Liver (tissue), 9 donors: Measurements from ENCODE around the gene SURF2. TPM values are rescaled to one million over a fixed set of nuclear protein-coding genes. Genes with fewer than 3 reads are reported as not detected.

Experiments
- DNase-seq: peaks from one replicate; pipeline ENCODE4 v3.0.0-alpha.2; 2017; ENCODE audit warnings: low spot score
- H3K27ac ChIP-seq, 2 donors: one replicate each; pipeline ENCODE4 v1.7.0; 2013; ENCODE audit warnings: inconsistent platforms in 2 of 2, low read length in 2 of 2, control low read depth in 1 of 2, low read depth in 1 of 2, mild to moderate bottlenecking in 1 of 2
- H3K27me3 ChIP-seq, 4 donors: one replicate each; pipeline versions ENCODE4 v1.6.1 to v1.7.0; 2013; ENCODE audit warnings: low read length in 3 of 4, inconsistent platforms in 1 of 4, mild to moderate bottlenecking in 1 of 4, moderate library complexity in 1 of 4; ENCODE audit not compliant: control insufficient read depth in 4 of 4, insufficient read depth in 4 of 4
- H3K36me3 ChIP-seq, 4 donors: one replicate each; pipeline versions ENCODE4 v1.6.1 to v1.7.0; 2013; ENCODE audit warnings: low read length in 3 of 4, mild to moderate bottlenecking in 3 of 4, low read depth in 1 of 4, moderate library complexity in 1 of 4; ENCODE audit not compliant: control insufficient read depth in 4 of 4, insufficient read depth in 3 of 4
- H3K4me1 ChIP-seq, 4 donors: one replicate each; pipeline versions ENCODE4 v1.6.1 to v1.7.0; 2013; ENCODE audit warnings: low read length in 3 of 4, mild to moderate bottlenecking in 3 of 4, moderate library complexity in 1 of 4; ENCODE audit not compliant: control insufficient read depth in 4 of 4, insufficient read depth in 4 of 4
- H3K4me3 ChIP-seq, 3 donors: one replicate each; pipeline versions ENCODE4 v1.6.1 to v1.7.0; 2013; ENCODE audit warnings: low read length in 3 of 3, control low read depth in 1 of 3, low read depth in 1 of 3, mild to moderate bottlenecking in 1 of 3
- H3K9ac ChIP-seq, 2 donors: one replicate each; pipeline ENCODE4 v1.7.0; 2013; ENCODE audit warnings: low read length in 2 of 2, mild to moderate bottlenecking in 2 of 2, moderate library complexity in 2 of 2, control low read depth in 1 of 2, low read depth in 1 of 2
- H3K9me3 ChIP-seq, 4 donors: one replicate each; pipeline versions ENCODE4 v1.6.1 to v1.7.0; 2013; ENCODE audit warnings: low read length in 3 of 4; ENCODE audit not compliant: control insufficient read depth in 4 of 4
- ATF3 ChIP-seq: IDR thresholded peaks from 2 replicates; pipeline ENCODE4 v1.6.1; 2016; ENCODE audit warnings: antibody characterized with exemption
- CTCF ChIP-seq: fragments of 150-350 bp; IDR thresholded peaks from 2 replicates; pipeline ENCODE4 v1.5.1; 2017; ENCODE audit warnings: improper control_type of control experiment, low read depth, low read length; ENCODE audit not compliant: missing input control
- EGR1 ChIP-seq, 2 donors: IDR thresholded peaks; 2 replicates each; pipeline ENCODE4 v1.6.1; 2016 to 2018; ENCODE audit warnings: antibody characterized with exemption in 2 of 2, low read depth in 2 of 2
- FOXA1 ChIP-seq: IDR thresholded peaks from 2 replicates; pipeline ENCODE4 v1.6.1; 2016; ENCODE audit warnings: antibody characterized with exemption
- FOXA2 ChIP-seq: IDR thresholded peaks from 2 replicates; pipeline ENCODE4 v1.6.1; 2016; ENCODE audit warnings: antibody characterized with exemption
- GABPA ChIP-seq, 2 donors: IDR thresholded peaks in 1 of 2; conservative IDR thresholded peaks in 1 of 2; 2 replicates each; pipeline ENCODE4 v1.6.1; 2016; ENCODE audit warnings: antibody characterized with exemption in 2 of 2, mild to moderate bottlenecking in 1 of 2, moderate library complexity in 1 of 2
- HNF4A ChIP-seq, 2 donors: conservative IDR thresholded peaks; 2 replicates each; pipeline ENCODE4 v1.6.1; 2016; ENCODE audit warnings: antibody characterized with exemption in 2 of 2, mild to moderate bottlenecking in 2 of 2
- HNF4G ChIP-seq: IDR thresholded peaks from 2 replicates; pipeline ENCODE4 v1.6.1; 2016; ENCODE audit warnings: antibody characterized with exemption
- JUND ChIP-seq, 2 donors: IDR thresholded peaks; 2 replicates each; pipeline ENCODE4 v1.6.1; 2016; ENCODE audit warnings: antibody characterized with exemption in 2 of 2
- NR2F2 ChIP-seq: IDR thresholded peaks from 2 replicates; pipeline ENCODE4 v1.6.1; 2016; ENCODE audit warnings: antibody characterized with exemption
- RAD21 ChIP-seq, 2 donors: IDR thresholded peaks; 2 replicates each; pipeline ENCODE4 v1.6.1; 2016; ENCODE audit warnings: antibody characterized with exemption in 2 of 2, mild to moderate bottlenecking in 2 of 2
- RXRA ChIP-seq, 2 donors: IDR thresholded peaks; 2 replicates each; pipeline ENCODE4 v1.6.1; 2017 to 2018; ENCODE audit warnings: antibody characterized with exemption in 2 of 2, mild to moderate bottlenecking in 1 of 2
- TAF1 ChIP-seq: conservative IDR thresholded peaks from 2 replicates; pipeline ENCODE4 v1.6.1; 2016; ENCODE audit warnings: antibody characterized with exemption, mild to moderate bottlenecking
- YY1 ChIP-seq: IDR thresholded peaks from 2 replicates; pipeline ENCODE4 v1.6.1; 2016; ENCODE audit warnings: antibody characterized with exemption, mild to moderate bottlenecking
- WGBS: extraction: QIAGEN DNeasy Blood & Tissue Kit; methylation state at CpG from one replicate; pipeline ENCODE4 v1.1.7; 2013; 5-methylcytosine and 5-hydroxymethylcytosine counted together
- polyA plus RNA-seq, 2 donors: library from polyadenylated mRNA; stranded (reverse) in 1 of 2; unstranded in 1 of 2; fragments of 200-250 nt in 1 of 2; fragments of >200 nt in 1 of 2; fragmentation: Nextera tagmentation in 1 of 2; extraction: Ambion mirVana in 1 of 2; gene quantifications; one replicate each; pipeline versions ENCODE4 v1.2.1 to v1.2.3, GENCODE V29; 2013 to 2015
- total RNA-seq, 2 donors: library from RNA; depleted of rRNA; stranded (reverse); fragments of >200 nt; gene quantifications; one replicate each; pipeline ENCODE4 v1.2.3, GENCODE V29; 2014
- TF ChIP-seq, protein P1 (sequence below): IDR thresholded peaks from 2 replicates; pipeline ENCODE4 v1.6.1; 2016; ENCODE audit warnings: antibody characterized with exemption, mild to moderate bottlenecking
- TF ChIP-seq, protein P2 (sequence below): IDR thresholded peaks from 2 replicates; pipeline ENCODE4 v1.6.1; 2016; ENCODE audit warnings: antibody characterized with exemption
- TF ChIP-seq, protein P3 (sequence below): IDR thresholded peaks from 2 replicates; pipeline ENCODE4 v1.6.1; 2016; ENCODE audit warnings: antibody characterized with exemption
- donor health status: healthy.
- donor health status: healthy.
- donor health status: healthy.
- donor health status: healthy.
- donor health status: healthy.

The SURF2 gene
- total and polyA plus RNA-seq, 4 donors: 6.0 to 15.8 (median 13.7) TPM

DNA sequence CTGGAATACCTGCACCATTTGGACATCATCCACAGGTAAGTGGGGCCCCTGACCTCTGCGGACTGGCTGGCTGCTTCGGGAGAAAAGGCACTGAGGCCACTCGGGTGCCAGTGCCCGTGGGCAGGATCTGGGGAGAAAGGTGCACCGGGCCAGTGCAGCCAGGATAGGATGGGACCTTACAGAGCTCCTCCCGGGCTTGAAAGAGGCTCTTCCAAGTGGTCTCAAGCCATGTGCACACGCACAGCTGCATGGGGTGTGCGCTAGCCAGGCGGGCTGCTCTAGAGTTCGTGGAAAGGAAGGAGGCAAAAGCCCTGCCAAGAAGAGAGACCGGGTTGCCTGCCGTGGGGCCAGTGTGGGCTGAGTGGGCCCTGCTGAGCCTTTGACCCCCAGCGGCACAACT, 33.2 kb downstream of the SURF2 start:
- 90% methylated on average over 13 of the region's 13 CpGs for WGBS
- H3K4me1 ChIP-seq: no peaks in the 10 kb centered on the region
- no peaks in the 10 kb centered on the region for H3K27me3 ChIP-seq
- H3K9ac ChIP-seq: no peak overlapping the region
- no peaks in the 10 kb centered on the region for H3K9me3 ChIP-seq
- no peak overlapping the region for H3K27ac ChIP-seq
- no peak for DNase-seq
- H3K36me3 ChIP-seq: no peaks in the 10 kb centered on the region
- TF ChIP-seq FOXA1 (no peak), GABPA (IDR thresholded peaks at IDR 0.05 in 1 of 2, conservative IDR thresholded peaks at IDR 0.05 in 1 of 2) (no peak), HNF4G (no peak), EGR1 (IDR thresholded peaks at IDR 0.05; ENCODE audit: low read depth in 2 of 2) (no peak), YY1 (no peak), ATF3 (no peak), TAF1 (no peak)
- TF ChIP-seq, protein P1, sequence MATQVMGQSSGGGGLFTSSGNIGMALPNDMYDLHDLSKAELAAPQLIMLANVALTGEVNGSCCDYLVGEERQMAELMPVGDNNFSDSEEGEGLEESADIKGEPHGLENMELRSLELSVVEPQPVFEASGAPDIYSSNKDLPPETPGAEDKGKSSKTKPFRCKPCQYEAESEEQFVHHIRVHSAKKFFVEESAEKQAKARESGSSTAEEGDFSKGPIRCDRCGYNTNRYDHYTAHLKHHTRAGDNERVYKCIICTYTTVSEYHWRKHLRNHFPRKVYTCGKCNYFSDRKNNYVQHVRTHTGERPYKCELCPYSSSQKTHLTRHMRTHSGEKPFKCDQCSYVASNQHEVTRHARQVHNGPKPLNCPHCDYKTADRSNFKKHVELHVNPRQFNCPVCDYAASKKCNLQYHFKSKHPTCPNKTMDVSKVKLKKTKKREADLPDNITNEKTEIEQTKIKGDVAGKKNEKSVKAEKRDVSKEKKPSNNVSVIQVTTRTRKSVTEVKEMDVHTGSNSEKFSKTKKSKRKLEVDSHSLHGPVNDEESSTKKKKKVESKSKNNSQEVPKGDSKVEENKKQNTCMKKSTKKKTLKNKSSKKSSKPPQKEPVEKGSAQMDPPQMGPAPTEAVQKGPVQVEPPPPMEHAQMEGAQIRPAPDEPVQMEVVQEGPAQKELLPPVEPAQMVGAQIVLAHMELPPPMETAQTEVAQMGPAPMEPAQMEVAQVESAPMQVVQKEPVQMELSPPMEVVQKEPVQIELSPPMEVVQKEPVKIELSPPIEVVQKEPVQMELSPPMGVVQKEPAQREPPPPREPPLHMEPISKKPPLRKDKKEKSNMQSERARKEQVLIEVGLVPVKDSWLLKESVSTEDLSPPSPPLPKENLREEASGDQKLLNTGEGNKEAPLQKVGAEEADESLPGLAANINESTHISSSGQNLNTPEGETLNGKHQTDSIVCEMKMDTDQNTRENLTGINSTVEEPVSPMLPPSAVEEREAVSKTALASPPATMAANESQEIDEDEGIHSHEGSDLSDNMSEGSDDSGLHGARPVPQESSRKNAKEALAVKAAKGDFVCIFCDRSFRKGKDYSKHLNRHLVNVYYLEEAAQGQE: no peak
- TF ChIP-seq, protein P2, sequence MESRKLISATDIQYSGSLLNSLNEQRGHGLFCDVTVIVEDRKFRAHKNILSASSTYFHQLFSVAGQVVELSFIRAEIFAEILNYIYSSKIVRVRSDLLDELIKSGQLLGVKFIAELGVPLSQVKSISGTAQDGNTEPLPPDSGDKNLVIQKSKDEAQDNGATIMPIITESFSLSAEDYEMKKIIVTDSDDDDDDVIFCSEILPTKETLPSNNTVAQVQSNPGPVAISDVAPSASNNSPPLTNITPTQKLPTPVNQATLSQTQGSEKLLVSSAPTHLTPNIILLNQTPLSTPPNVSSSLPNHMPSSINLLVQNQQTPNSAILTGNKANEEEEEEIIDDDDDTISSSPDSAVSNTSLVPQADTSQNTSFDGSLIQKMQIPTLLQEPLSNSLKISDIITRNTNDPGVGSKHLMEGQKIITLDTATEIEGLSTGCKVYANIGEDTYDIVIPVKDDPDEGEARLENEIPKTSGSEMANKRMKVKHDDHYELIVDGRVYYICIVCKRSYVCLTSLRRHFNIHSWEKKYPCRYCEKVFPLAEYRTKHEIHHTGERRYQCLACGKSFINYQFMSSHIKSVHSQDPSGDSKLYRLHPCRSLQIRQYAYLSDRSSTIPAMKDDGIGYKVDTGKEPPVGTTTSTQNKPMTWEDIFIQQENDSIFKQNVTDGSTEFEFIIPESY: no peak
- H3K4me3 ChIP-seq: no peak overlapping the region

- no peak overlapping the region for H3K9ac ChIP-seq
- H3K4me3 ChIP-seq: no peak overlapping the region
- DNase-seq: no peak
- no peaks in the 10 kb centered on the region for H3K9me3 ChIP-seq
- 80% methylated on average over 7 of the region's 7 CpGs for WGBS
- H3K27ac ChIP-seq: no peak overlapping the region
- no peaks in the 10 kb centered on the region for H3K27me3 ChIP-seq
- TF ChIP-seq, protein P3, sequence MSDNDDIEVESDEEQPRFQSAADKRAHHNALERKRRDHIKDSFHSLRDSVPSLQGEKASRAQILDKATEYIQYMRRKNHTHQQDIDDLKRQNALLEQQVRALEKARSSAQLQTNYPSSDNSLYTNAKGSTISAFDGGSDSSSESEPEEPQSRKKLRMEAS: no peak
- no peak for TF ChIP-seq JUND (IDR thresholded peaks at IDR 0.05)
- TF ChIP-seq TAF1: no peak
- TF ChIP-seq HNF4A (conservative IDR thresholded peaks at IDR 0.05): no peak
- TF ChIP-seq EGR1 (IDR thresholded peaks at IDR 0.05; ENCODE audit: low read depth in 2 of 2): no peak
- TF ChIP-seq RXRA (IDR thresholded peaks at IDR 0.05): no peak
- no peak for TF ChIP-seq FOXA1
- TF ChIP-seq, protein P2: no peak
- TF ChIP-seq, protein P1: no peak
- no peak for TF ChIP-seq ATF3
- TF ChIP-seq NR2F2: no peak
- no peak for TF ChIP-seq HNF4G
- TF ChIP-seq RAD21 (IDR thresholded peaks at IDR 0.05): no peak
- TF ChIP-seq FOXA2: no peak
- no peak for TF ChIP-seq CTCF
- no peaks in the 10 kb centered on the region for H3K36me3 ChIP-seq
- no peaks in the 10 kb centered on the region for H3K4me1 ChIP-seq
Observed at GRCh38 chr9:133390713-133391112, 34.4 kb downstream of the SURF2 start.
